Right lobe of liver (tissue), 4 donors: ENCODE measurements around the gene LPAR2.

ENCODE experiments used
- CTCF ChIP-seq, 4 donors: fragments of 200-600 bp in 3 of 4; fragments of 450-650 bp in 1 of 4; IDR thresholded peaks; one replicate each; pipeline versions ENCODE4 v1.5.1 to v1.8.0; 2016 to 2022; ENCODE audit warnings: antibody characterized with exemption in 4 of 4, mild to moderate bottlenecking in 2 of 4
- POLR2A ChIP-seq: fragments of 450-650 bp; IDR thresholded peaks from one replicate; pipeline ENCODE4 v1.6.1; 2017; ENCODE audit warnings: antibody characterized with exemption, mild to moderate bottlenecking
- donor health status: DM: no; HTN: no; CAD: no.
- donor health status: DM: no; HTN: no; CAD: no.
- donor health status: DM: no; HTN: yes; CAD: no.

GRCh38 chr19:19597809-19598306 lies 30.2 kb downstream of the LPAR2 start:
- TF ChIP-seq CTCF (IDR thresholded peaks at IDR 0.05), result no peak
- no peak for TF ChIP-seq POLR2A
